Measurements from ENCODE around the gene RASAL3.
"Not testable (repeated sequence)": the region's sequence is repeated elsewhere in the genome, so short reads cannot be mapped to it uniquely, and the experiment has no call there.

RASAL3 gene

DNA sequence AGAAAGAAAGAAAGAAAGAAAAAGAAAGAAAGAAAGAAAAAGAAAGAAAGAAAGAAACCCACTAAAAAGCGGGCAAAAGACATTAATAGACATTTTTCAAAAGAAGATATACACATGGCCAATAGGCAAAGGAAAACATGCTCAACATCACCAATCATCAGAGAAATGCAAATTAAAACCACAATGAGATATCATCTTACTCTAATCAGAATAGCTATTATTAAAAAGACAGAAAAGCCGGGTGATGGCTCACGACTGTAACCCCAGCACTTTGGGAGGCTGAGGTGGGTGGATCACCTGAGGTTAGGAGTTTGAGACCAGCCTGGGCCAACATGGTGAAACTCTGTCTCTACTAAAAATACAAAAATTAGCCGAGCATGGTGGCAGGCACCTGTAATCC lies 9.5 kb upstream of the RASAL3 start:
- DNase-seq (ENCODE audit: low read depth in 3 of 3): not testable (repeated sequence)

DNA sequence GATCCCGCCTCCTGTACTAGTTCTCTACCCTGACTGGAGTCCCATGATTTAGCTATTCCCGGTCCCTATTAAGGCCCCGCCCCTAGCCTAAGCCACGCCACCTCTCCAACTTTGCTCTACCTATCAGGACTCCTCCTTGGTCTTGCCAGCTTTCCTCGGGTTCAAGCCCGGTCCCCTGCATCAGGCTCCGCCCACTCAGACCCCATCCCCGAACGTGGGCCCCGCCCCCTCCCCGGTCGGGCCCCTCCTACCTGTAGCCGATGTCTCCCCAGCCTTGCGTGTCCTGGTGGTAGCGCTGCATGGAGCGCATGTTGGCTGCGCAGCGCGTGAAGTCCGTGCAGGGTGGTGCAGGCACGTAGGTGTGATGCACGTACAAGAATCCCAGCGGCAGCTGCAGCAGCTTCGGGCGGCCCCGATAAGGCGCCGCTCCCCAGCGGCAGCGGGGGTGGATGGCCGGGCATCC lies 7.3 kb upstream of the RASAL3 start:
- no peak for DNase-seq (ENCODE audit: low read depth in 3 of 3)

DNA sequence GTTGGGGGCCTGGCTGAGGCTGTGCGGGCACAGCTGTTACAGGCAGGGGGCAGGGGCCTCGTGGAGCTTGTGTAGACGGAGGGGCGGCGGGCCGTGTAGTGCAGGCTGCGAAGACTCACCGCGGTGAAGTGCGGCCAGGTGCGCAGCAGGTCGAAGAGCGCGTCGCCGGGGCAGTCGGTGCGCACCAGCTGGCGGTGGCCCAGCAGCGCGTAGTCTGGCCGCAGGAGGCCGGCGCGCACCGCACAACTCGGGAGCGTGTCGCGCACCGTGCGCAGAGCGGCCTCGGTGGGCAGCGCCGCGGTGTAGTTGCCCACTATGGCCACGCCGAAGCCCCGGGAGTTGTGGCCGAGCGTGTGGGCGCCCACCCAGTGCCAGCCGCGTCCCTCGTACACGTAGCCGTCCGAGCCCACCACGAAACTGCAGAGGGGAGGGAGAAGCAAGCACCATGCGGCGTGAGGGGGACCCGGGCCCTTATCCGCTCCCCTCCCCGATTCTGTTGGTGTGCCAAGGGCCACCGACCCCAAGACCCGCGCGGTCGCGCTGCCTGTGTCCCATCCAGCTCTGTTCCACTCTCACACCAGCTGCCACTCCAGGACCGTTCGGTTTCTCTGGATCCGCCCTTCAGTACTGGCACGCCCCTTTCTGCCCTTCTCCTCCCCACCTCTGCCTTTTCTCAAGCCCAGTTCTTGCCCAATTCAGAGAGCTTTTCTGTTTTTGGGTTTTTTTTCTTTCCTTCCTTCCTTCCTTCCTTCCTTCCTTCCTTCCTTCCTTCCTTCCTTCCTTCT lies 5.4 kb upstream of the RASAL3 start:
- no peak for DNase-seq (ENCODE audit: low read depth in 3 of 3)

- DNase-seq (ENCODE audit: low read depth in 3 of 3): no peak
Measured at GRCh38 chr19:15468675-15469512, 4.5 kb upstream of the RASAL3 start.

DNA sequence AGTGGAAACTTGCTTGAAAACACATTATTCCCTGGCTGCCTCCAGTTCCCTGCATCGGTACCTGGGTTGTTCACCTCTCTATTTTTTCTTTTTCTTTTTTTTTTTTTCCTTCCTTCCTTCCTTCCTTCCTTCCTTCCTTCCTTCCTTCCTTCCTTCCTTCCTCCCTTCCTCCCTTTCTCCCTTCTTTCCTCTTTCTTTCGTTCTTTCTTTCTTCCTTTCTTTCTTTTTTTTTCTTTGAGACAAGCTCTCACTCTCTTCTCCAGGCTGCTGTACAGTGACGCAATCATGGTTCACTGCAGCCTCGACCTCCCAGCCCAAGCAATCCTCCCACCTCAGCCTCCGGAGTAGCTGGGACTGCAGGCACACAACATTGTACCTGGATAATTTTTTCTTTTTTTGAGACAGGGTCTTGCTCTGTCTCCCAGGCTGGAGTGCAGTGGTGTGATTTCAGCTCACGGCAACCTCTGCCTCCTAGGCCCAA lies 3.4 kb upstream of the RASAL3 start:
- no peak for DNase-seq (ENCODE audit: low read depth in 3 of 3)

- DNase-seq (ENCODE audit: low read depth in 3 of 3): peak in 1 of 3 experiments; percentile 57
Measured at GRCh38 chr19:15466851-15467733, 2.7 kb upstream of the RASAL3 start.

DNA sequence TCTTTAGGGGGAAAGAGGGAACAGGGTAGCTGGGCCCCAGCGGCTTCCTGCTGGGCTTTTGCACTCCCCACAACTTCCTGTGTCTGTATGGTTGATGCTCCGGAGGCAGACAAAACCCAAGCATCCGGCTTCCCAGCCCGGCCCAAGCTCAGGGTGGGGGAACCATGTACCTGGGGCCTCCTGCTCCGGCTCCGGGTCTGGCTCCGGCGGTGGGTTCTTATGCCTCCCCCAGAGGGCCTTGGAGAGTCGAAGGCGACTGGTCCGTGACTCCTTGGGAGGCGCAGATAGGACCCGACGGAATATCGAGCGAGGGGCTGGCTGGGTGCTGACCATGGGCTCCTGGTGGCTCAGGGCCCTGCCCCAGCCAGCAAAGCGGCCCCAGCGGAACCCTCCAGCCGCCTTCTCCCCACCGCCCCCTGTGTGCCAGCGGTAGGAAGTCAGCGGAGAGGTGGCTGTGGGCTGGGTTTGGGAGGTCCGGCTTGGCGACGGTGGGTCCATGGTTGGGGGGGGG lies 428 bp downstream of the RASAL3 start:
- DNase-seq (ENCODE audit: low read depth in 3 of 3): peak; percentile 39 to 62 (median 55)

GRCh38 chr19:15461694-15462093 lies 2.6 kb downstream of the RASAL3 start:
- DNase-seq (ENCODE audit: low read depth in 3 of 3): no peak

DNA sequence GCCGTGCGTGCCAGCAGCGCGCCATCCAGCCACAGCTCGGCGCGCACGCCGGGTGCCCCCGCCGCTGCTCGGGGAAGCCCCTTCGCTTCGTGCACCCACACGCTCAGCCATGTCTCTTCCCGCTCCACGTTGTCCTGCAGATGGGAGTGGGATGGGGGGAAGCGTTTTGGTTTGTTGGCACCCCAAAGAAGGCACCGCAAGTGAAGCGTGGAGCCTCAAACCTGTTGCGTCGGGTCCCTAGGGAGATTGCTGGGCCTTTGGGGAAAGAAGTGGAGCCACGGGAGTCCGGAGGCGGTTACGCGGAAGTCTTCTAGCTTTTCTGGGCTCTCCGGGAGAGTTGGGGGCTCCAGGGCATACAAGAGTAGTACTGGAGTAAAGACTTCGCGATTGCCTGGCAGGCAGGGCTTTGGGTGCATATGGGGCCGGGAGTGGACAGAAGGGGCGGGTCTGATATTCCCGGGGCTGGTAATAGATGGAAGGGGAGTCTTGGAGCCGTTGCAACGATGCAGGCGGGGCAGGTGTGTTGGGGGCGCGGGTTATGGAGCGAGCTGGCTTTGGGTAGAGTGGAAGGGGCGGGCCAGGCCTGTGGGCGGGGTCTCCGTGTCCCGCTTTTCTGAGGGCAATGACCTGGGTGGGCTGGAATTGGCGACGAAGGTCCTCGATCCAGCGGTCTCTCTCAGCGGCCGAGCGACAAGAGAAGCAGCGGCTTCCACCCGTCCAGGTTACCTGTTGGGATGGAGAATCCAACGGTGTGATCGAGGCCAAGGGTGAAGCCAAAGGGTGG lies 6.5 kb downstream of the RASAL3 start:
- no peak for DNase-seq (ENCODE audit: low read depth in 3 of 3)

DNA sequence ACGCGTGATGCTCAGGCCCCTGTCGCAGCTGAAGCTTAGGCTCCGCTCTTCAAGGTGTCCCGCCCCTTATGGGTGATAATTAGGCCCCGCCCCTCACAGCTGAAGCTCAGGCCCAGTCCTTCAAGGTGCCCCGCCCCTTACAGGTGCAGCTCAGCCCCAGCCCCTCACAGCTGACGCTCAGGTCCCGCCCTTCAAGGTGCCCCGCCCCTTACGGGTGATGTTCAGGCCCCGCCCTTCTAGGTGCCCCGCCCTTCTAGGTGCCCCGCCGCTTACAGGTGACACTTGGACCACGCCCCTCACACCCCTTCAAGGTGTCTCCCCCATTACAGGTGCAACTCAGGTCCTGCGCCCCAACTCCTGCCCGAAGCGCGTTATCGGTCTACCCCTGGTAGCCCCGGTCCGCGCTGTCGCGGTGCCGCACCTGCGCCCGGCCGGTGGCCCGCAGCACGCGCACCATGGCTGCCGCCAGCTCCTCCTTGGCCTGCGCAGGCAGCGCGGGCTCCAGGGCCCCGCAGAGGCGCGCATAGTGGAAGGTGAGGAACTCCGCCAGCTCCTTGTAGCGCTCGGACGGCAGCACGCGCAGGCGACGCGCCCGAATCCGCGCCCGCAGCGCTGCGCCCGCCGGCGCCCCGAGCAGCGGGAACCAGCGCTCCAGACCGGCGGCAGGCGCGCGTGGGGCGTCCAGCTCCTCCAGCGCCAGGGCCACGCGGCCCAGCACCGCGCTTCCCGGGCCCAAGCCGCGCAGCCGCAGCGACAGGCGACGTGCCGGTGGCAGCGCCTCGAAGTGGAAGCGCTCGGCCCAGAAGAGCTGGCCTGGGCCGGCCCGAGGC lies 7.3 kb downstream of the RASAL3 start:
- no peak for DNase-seq (ENCODE audit: low read depth in 3 of 3)

- no peak for DNase-seq (ENCODE audit: low read depth in 3 of 3)
Measured at GRCh38 chr19:15456441-15456840, 7.9 kb downstream of the RASAL3 start.

GRCh38 chr19:15455996-15456395 lies 8.3 kb downstream of the RASAL3 start:
- no peak for DNase-seq (ENCODE audit: low read depth in 3 of 3)

DNA sequence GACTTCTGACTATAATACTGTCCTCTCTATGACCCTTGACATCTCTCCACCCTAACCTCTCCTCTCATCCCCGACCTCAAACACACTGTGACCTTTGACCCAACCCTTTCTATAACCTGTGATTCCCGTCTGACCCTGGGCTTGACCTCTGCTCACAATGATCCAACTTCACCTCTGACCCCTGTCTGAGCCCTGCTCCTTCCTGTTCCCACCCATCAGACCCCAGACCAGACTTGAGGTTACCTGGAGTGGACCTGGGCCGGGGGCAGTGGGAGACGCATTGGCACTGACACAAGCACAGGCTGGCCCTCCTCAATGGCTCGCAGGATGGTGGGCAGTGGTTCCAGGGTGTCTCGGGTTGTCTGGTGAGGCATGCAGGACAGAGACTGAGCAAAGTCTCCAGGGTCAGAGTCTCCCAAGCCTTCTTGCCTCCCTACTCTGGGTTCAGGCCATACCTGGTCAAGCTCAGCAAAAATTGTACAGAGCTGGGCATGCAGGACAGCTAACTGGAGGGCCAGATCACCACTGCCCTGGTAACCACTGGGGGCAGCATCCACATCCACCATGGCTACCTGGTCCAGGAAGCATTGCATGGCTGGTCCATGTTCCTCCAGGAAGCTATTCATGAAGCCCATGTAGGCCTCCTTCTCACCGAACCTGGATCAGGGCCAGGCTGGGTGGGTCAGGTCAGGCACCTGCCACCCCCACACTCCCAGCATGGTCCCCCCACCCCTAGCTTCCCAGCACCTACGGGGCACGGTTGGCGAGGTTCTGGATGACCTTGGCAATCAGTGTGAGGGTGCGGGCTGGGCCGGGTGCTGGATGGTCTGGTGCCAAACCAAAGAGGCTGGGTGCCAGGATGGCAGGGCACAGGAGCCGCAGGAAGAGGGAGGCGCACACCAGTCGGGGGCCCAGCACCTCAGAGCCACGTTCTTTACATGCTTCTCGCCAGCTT lies 10.2 kb downstream of the RASAL3 start:
- DNase-seq (ENCODE audit: low read depth in 3 of 3): no peak

- no peak for DNase-seq (ENCODE audit: low read depth in 3 of 3)
Measured at GRCh38 chr19:15453091-15453578, 11.2 kb downstream of the RASAL3 start.

- no peak for DNase-seq (ENCODE audit: low read depth in 3 of 3)
Measured at GRCh38 chr19:15452111-15453047, 12.0 kb downstream of the RASAL3 start.

GRCh38 chr19:15450528-15450890 lies 13.8 kb downstream of the RASAL3 start:
- DNase-seq (ENCODE audit: low read depth in 3 of 3): no peak

Measured in stimulated activated CD4-positive, alpha-beta T cell treated with anti-CD3 and anti-CD28 coated beads, TNF-alpha, amount 100 ng/mL, for 4 hours (primary cell).